Stomach smooth muscle (tissue), 2 donors: ENCODE data around the gene USP49.

Source experiments
- H3K27ac ChIP-seq: one replicate; pipeline ENCODE4 v1.7.0; 2013; ENCODE audit warnings: mild to moderate bottlenecking, low read length, inconsistent platforms
- H3K27me3 ChIP-seq, 2 donors: one replicate each; pipeline ENCODE4 v1.7.0; 2013; ENCODE audit warnings: low read length in 2 of 2; ENCODE audit not compliant: insufficient read depth in 2 of 2, control insufficient read depth in 1 of 2
- H3K36me3 ChIP-seq, 2 donors: one replicate each; pipeline ENCODE4 v1.7.0; 2013; ENCODE audit warnings: low read length in 2 of 2; ENCODE audit not compliant: control insufficient read depth in 2 of 2, insufficient read depth in 2 of 2
- H3K4me1 ChIP-seq: one replicate; pipeline ENCODE4 v1.7.0; 2013; ENCODE audit warnings: low read length; ENCODE audit not compliant: control insufficient read depth, insufficient read depth
- H3K4me3 ChIP-seq, 2 donors: one replicate each; pipeline ENCODE4 v1.7.0; 2013; ENCODE audit warnings: low read length in 2 of 2
- H3K9ac ChIP-seq, 2 donors: one replicate each; pipeline ENCODE4 v1.7.0; 2013; ENCODE audit warnings: low read length in 2 of 2, mild to moderate bottlenecking in 1 of 2
- H3K9me3 ChIP-seq, 2 donors: one replicate each; pipeline ENCODE4 v1.7.0; 2013; ENCODE audit warnings: low read length in 2 of 2; ENCODE audit not compliant: control insufficient read depth in 2 of 2
- donor health status: healthy.
- donor health status: Pancreatic carcinoma.

The USP49 gene

GRCh38 chr6:41750374-41750773 is 144.8 kb downstream of the USP49 start:
- Histone ChIP-seq H3K36me3 (no peaks in the 10 kb centered on the region), H3K4me1 (no peaks in the 10 kb centered on the region), H3K9me3 (no peaks in the 10 kb centered on the region), H3K27me3 (no peaks in the 10 kb centered on the region), H3K4me3 (no peak overlapping the region), H3K9ac (no peak overlapping the region), H3K27ac (no peak overlapping the region)

GRCh38 chr6:41748542-41748941 is 146.6 kb downstream of the USP49 start:
- Histone ChIP-seq H3K36me3 (no peaks in the 10 kb centered on the region), H3K4me1 (no peaks in the 10 kb centered on the region), H3K27ac (no peak overlapping the region), H3K4me3 (no peak overlapping the region), H3K9me3 (no peaks in the 10 kb centered on the region), H3K27me3 (no peaks in the 10 kb centered on the region), H3K9ac (no peak overlapping the region)

DNA sequence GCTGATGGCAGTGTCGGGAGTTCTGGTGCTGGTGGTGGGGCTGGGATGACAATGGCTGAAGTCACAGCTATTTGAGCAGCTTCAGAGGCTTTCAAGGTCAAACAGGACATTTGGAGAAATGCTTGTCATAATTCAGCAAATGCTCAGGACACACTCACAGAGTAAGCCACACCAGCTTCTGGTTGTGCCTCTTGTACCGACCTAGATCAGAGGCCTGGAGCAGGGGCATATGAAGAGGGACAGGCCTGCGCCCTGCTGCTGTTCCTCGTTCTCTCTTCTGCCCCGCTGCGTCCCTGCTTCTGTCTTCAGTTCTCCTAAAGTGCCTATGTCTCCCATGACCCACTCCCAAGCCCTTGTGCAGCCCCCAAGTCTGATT is 147.1 kb downstream of the USP49 start:
- H3K4me3 ChIP-seq, result no peak overlapping the region
- H3K4me1 ChIP-seq, result no peaks in the 10 kb centered on the region
- H3K27ac ChIP-seq, result no peak overlapping the region

DNA sequence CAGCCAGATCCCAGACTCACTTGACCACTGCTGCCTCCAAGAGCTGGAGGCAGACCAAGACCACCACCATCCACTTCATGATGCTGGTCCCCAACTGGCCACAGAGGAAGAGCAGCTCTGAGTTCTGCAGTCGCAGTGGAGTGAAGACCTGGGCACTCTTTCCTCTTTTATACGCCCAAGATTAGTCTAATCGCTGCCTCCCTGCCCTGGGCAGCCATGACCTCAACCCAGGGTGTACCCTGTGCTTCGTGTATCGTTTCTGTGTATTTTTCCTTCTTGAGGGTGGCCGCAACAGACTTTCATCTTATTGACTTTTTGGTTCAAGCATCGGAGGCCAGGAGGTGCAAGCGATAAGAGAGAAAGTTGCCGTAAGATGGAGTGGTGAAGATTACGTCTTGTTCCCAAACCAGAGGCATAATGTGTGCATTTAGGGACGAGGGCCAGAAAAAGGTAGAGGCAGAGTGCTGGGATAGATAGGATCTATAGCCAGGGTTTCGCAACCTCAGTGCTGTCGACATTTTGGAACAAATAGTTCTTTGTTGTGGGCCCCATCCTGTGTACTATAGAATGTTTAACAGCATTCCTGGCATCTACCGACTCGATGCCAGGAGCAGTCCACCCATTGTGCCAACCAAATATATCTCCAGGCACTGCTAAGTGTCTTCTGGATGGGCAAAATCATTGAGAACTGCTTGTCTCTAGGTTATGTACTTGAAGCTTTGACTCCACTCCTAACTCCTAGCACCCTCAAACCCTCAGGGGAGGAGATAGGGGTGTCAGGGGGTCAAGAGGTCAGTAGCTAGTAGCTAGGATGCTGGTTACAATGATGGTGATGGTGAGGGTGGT is 147.7 kb downstream of the USP49 start, which contains the start of gene PGC:
TSS of gene PGC (minus strand) at position 142 of the 846 bp plus-strand sequence. CDS start at position 79, 63 bp downstream.
- H3K9ac ChIP-seq, result no peak within 1 kb of the TSS
- no peaks in the 10 kb centered on the region for H3K4me1 ChIP-seq
- H3K27ac ChIP-seq, result no peak within 1 kb of the TSS
- no peaks in the 10 kb centered on the region for H3K36me3 ChIP-seq
- no peaks in the 10 kb centered on the region for H3K9me3 ChIP-seq
- no peak within 1 kb of the TSS for H3K4me3 ChIP-seq
- H3K27me3 ChIP-seq, result no peaks in the 10 kb centered on the region

More for the DNA sequence above, 147.1 kb downstream of the USP49 start:
- Histone ChIP-seq H3K9ac (no peak overlapping the region), H3K27me3 (no peaks in the 10 kb centered on the region), H3K36me3 (no peaks in the 10 kb centered on the region), H3K9me3 (no peaks in the 10 kb centered on the region)

DNA sequence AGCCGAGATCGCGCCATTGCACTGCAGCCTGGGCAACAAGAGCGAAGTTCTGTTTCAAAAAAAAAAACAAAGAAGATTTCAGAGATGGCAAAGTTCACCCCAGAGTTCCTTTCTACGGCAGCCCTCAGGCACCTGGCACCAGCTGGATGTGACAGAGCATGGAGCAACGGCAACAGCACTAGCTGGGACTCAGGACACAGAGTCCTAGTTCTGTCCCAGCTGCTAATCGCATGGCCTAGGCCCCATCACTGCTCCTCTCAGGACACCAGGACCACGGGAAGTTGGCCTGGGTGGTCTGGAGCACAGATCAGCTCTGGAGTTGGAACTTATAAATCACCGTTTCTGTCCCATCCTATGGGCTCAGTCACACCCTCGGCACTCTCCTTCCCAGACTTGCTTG is 149.1 kb downstream of the USP49 start:
- Histone ChIP-seq H3K36me3 (no peaks in the 10 kb centered on the region), H3K27ac (no peak overlapping the region), H3K27me3 (no peaks in the 10 kb centered on the region), H3K9me3 (no peaks in the 10 kb centered on the region), H3K4me3 (no peak overlapping the region), H3K9ac (no peak overlapping the region), H3K4me1 (no peaks in the 10 kb centered on the region)

DNA sequence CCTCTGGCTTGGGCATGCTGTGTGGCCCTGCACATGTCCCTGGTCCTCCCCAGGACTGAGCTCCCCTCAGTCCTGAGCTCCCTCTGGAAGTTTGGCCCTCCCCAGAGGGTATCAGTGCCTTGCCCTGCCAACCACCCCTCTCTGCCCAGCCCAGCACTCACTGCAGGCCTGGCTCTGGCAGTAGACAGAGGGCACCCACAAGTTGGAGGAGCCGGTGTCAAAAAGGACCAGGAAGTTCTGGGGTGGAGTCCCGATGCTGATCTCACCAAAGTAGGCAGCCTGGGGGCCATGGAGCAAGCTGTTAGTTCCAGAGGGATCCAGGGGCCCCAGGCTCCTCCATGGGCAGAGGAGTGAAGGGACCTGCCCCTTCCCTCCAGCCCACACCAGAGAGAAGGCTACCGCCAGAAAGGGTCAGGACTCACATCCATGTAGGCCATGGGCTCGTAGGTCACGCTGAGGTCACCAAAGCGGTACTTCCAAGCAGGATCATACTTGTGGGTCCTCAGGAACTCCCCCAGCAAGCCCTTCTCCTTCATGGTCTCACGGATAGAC is 150.9 kb downstream of the USP49 start:
- no peak overlapping the region for H3K9ac ChIP-seq
- H3K4me3 ChIP-seq, result no peak overlapping the region
- no peaks in the 10 kb centered on the region for H3K9me3 ChIP-seq
- H3K36me3 ChIP-seq, result no peaks in the 10 kb centered on the region
- no peaks in the 10 kb centered on the region for H3K27me3 ChIP-seq
- H3K4me1 ChIP-seq, result no peaks in the 10 kb centered on the region
- H3K27ac ChIP-seq, result no peak overlapping the region

- Histone ChIP-seq H3K36me3 (no peaks in the 10 kb centered on the region), H3K4me3 (no peak overlapping the region), H3K27me3 (no peaks in the 10 kb centered on the region), H3K27ac (no peak overlapping the region), H3K9me3 (no peaks in the 10 kb centered on the region), H3K9ac (no peak overlapping the region), H3K4me1 (no peaks in the 10 kb centered on the region)
Observed at GRCh38 chr6:41743406-41744235, 151.6 kb downstream of the USP49 start.

DNA sequence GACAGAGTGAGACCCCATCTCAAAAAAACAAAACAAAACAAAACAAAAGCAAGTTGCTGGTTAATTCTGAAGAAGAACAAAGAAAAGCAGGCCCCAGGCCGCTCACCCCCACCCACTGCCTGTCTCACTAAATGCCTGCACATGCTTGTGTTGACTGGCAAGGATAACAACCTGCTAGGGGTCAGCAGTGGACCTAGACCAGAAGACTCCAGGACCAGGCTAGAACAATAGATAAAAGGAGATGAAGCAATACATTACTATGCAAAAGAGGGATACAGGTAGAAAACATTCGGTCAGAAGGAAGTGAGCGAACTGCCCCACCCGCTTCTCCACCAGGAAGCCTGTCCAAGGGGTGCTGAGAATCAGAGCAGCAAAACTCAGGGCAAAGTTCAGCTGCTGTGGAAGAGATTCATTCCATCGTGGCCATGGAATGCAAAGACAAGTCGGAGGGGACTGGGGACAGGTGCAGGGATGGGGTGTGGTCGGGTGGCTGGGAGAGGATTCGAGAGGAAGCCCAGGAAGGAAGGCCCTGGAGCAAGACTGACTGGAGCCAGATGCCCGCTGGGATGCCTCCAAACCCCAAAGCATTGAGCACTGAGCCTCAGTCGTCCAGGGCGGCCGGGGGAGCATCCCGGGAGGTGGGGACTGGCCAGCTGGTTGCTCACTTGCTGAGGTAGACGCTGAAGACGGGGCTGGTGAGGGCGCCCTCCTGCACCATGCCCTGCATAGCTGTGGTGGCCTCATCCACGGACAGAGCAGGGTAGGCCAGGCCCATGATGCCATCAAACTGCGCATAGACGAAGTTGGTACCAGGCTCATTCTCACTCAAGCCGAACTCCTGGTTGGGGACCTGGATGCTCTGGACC is 153.3 kb downstream of the USP49 start:
- H3K4me3 ChIP-seq, result no peak overlapping the region
- no peaks in the 10 kb centered on the region for H3K27me3 ChIP-seq

DNA sequence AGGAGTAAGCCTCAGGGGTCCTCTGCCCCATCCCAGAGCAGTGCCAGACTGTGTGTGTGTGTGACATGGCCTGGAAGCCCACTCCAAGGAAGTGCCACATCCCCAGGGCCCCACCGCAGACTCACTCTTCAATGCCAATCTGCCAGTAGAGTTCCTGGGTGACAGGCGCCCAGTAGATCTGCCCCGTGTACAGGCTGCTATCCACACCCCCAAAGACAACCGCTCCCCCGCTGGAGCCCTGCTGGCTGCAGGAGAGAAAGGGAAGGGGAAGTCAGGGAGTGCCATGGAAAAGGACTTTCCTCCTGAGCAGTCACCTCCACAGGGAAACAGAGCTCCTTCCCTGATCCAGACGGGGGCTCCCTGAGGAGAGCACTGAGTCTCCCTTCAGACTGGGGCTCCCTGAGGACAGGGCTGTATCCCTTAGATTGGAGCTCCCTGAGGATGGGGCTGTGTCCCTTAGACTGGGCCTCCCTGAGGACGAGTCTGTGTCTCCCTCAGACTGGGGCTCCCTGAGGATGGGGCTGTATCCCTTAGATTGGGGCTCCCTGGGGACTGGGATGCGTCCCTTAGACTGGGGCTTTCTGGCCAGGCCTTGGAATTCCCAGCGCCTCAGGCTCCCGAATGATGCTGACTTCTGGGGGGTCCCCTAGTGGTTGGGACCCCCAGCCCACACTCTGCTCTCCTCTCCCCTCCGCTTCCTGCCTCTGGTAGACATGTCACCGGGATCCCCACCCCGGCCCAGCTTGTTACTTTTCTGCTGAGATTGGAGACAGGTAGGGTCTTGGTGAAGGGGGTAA is 154.6 kb downstream of the USP49 start:
- peaks cover 5% of the 10 kb centered on the region for H3K4me1 ChIP-seq
- H3K27me3 ChIP-seq, result no peaks in the 10 kb centered on the region
- H3K4me3 ChIP-seq, result no peak overlapping the region
- H3K9ac ChIP-seq, result no peak overlapping the region
- H3K36me3 ChIP-seq, result no peaks in the 10 kb centered on the region
- no peak overlapping the region for H3K27ac ChIP-seq
- no peaks in the 10 kb centered on the region for H3K9me3 ChIP-seq

More for the DNA sequence above, 153.3 kb downstream of the USP49 start:
- no peaks in the 10 kb centered on the region for H3K9me3 ChIP-seq
- no peaks in the 10 kb centered on the region for H3K4me1 ChIP-seq
- no peak overlapping the region for H3K27ac ChIP-seq
- H3K9ac ChIP-seq, result no peak overlapping the region
- H3K36me3 ChIP-seq, result no peaks in the 10 kb centered on the region
